Measurements from ENCODE around the gene MAEA.

DNA sequence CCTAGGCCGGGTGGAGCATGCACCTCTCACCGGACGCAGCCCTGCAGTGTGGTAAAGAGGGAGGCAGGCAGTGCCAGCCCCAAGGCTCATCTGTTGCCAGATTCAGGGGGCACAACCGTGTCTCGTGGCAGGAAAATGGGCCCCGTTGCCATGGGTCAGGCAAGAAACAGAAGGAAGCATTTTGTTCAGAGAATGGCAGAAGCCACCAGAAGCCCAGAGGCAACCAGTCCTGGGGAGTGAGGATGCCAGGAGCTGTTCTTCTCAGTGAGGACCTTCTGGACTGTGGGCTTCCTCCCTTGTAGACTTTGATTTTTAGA, 44.8 kb downstream of the MAEA start:
- TF ChIP-seq, protein P1, sequence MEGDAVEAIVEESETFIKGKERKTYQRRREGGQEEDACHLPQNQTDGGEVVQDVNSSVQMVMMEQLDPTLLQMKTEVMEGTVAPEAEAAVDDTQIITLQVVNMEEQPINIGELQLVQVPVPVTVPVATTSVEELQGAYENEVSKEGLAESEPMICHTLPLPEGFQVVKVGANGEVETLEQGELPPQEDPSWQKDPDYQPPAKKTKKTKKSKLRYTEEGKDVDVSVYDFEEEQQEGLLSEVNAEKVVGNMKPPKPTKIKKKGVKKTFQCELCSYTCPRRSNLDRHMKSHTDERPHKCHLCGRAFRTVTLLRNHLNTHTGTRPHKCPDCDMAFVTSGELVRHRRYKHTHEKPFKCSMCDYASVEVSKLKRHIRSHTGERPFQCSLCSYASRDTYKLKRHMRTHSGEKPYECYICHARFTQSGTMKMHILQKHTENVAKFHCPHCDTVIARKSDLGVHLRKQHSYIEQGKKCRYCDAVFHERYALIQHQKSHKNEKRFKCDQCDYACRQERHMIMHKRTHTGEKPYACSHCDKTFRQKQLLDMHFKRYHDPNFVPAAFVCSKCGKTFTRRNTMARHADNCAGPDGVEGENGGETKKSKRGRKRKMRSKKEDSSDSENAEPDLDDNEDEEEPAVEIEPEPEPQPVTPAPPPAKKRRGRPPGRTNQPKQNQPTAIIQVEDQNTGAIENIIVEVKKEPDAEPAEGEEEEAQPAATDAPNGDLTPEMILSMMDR (IDR thresholded peaks at IDR 0.05) = no peak
- TF ChIP-seq POLR2AphosphoS5 (IDR thresholded peaks at IDR 0.05; ENCODE audit: insufficient read depth in 1 of 2, low read depth in 1 of 2) (no peak), POLR2A (IDR thresholded peaks at IDR 0.05) (no peak)
